Gastroesophageal sphincter (tissue), 4 donors: ENCODE measurements around the gene ACOXL. TPM values are rescaled to one million over a fixed set of nuclear protein-coding genes. Genes with fewer than 3 reads are reported as not detected.
"Not testable (repeated sequence)": the region's sequence is repeated elsewhere in the genome, so short reads cannot be mapped to it uniquely, and the experiment has no call there.

Experiments
- ATAC-seq: fragments of 150-250 bp; one replicate; pipeline ENCODE4 v1.9.1; 2016; ENCODE audit warnings: mild to moderate bottlenecking, moderate library complexity
- H3K27ac ChIP-seq, 4 donors: fragments of 200-600 bp; sonication (generic) in 3 of 4; 1 replicate in 3 of 4; 2 replicates in 1 of 4; pipeline ENCODE4 v1.5.1; 2016 to 2019
- H3K27me3 ChIP-seq: fragments of 200-600 bp; sonication (generic); one replicate; pipeline ENCODE4 v1.5.1; 2019
- H3K36me3 ChIP-seq, 2 donors: fragments of 200-600 bp; sonication (generic); one replicate each; pipeline ENCODE4 v1.5.1; 2019; ENCODE audit warnings: control low read depth in 1 of 2
- H3K4me1 ChIP-seq, 3 donors: fragments of 200-600 bp; sonication (generic); 1 replicate in 2 of 3; 2 replicates in 1 of 3; pipeline ENCODE4 v1.5.1; 2016 to 2019; ENCODE audit warnings: control low read depth in 2 of 3
- H3K4me3 ChIP-seq, 2 donors: fragments of 200-600 bp; sonication (generic); one replicate each; pipeline ENCODE4 v1.5.1; 2019; ENCODE audit warnings: mild to moderate bottlenecking in 1 of 2, moderate library complexity in 1 of 2
- H3K9me3 ChIP-seq, 3 donors: fragments of 200-600 bp; sonication (generic); one replicate each; pipeline ENCODE4 v1.5.1; 2017 to 2019; ENCODE audit warnings: control low read depth in 2 of 3
- CTCF ChIP-seq, 4 experiments: fragments of 200-600 bp in 2 of 4; fragments of 450-650 bp in 2 of 4; sonication (generic) in 1 of 4; IDR thresholded peaks; one replicate each; pipeline ENCODE4 v1.5.1; 2017 to 2019; ENCODE audit warnings: antibody characterized with exemption in 4 of 4, mild to moderate bottlenecking in 2 of 4, moderate library complexity in 2 of 4
- EP300 ChIP-seq: sonication (generic); formaldehyde crosslinking; IDR thresholded peaks from one replicate; pipeline ENCODE4 v1.6.1; 2017; ENCODE audit warnings: antibody characterized with exemption, mild to moderate bottlenecking
- POLR2A ChIP-seq, 2 donors: fragments of 450-650 bp; IDR thresholded peaks; one replicate each; pipeline ENCODE4 v1.6.1; 2017; ENCODE audit warnings: antibody characterized with exemption in 2 of 2, mild to moderate bottlenecking in 2 of 2, moderate library complexity in 1 of 2
- POLR2AphosphoS5 ChIP-seq: sonication (generic); formaldehyde crosslinking; IDR thresholded peaks from one replicate; pipeline ENCODE4 v1.6.1; 2017; ENCODE audit warnings: antibody characterized with exemption
- WGBS, 2 donors: methylation state at CpG; one replicate each; pipeline ENCODE4 v1.1.5; 2018; ENCODE audit warnings: low coverage in 1 of 2; 5-methylcytosine and 5-hydroxymethylcytosine counted together
- total RNA-seq, 4 donors: library from RNA; depleted of rRNA; stranded (reverse); fragments of >200 nt; gene quantifications; one replicate each; pipeline ENCODE4 v1.1.0, GENCODE V29; 2016

ACOXL gene
- total RNA-seq, 4 donors from 2014 or later = not detected

- TF ChIP-seq CTCF (IDR thresholded peaks at IDR 0.05) = no peak
- TF ChIP-seq POLR2AphosphoS5 = no peak
- no peak for TF ChIP-seq POLR2A (IDR thresholded peaks at IDR 0.05)
- TF ChIP-seq EP300 = no peak
- ATAC-seq = no peak
- Histone ChIP-seq H3K4me3 (no peak overlapping the region), H3K9me3 (no peaks in the 10 kb centered on the region), H3K27ac (no peak overlapping the region), H3K36me3 (no peaks in the 10 kb centered on the region), H3K27me3 (peaks cover 16% of the 10 kb centered on the region), H3K4me1 (no peaks in the 10 kb centered on the region)
Measured at GRCh38 chr2:110854355-110855081, 122.1 kb downstream of the ACOXL start.

- not testable (repeated sequence) for H3K27ac ChIP-seq, H3K4me3 ChIP-seq, H3K9me3 ChIP-seq, H3K4me1 ChIP-seq, ATAC-seq, H3K36me3 ChIP-seq
- H3K27me3 ChIP-seq = peaks cover 29% of the 10 kb centered on the region
- 89 to 93% methylated on average over 6 to 7 of the region's 7 CpGs for WGBS, 2 donors
Measured at GRCh38 chr2:110855841-110856240, 123.5 kb downstream of the ACOXL start.

GRCh38 chr2:110858135-110858725, 125.9 kb downstream of the ACOXL start:
- Histone ChIP-seq H3K27me3 (peaks cover 37% of the 10 kb centered on the region), H3K4me3 (no peak overlapping the region), H3K36me3 (no peaks in the 10 kb centered on the region), H3K9me3 (no peaks in the 10 kb centered on the region), H3K27ac (no peak overlapping the region), H3K4me1 (no peaks in the 10 kb centered on the region)
- no peak for TF ChIP-seq POLR2A (IDR thresholded peaks at IDR 0.05)
- TF ChIP-seq EP300 = no peak
- no peak for TF ChIP-seq CTCF (IDR thresholded peaks at IDR 0.05)
- TF ChIP-seq POLR2AphosphoS5 = no peak
- no peak for ATAC-seq
- 57 to 58% methylated on average over 9 to 11 of the region's 12 CpGs for WGBS, 2 donors

- Histone ChIP-seq H3K4me1 (no peaks in the 10 kb centered on the region), H3K9me3 (no peaks in the 10 kb centered on the region), H3K36me3 (no peaks in the 10 kb centered on the region), H3K27ac (no peak overlapping the region), H3K27me3 (peaks cover 41% of the 10 kb centered on the region), H3K4me3 (no peak overlapping the region)
- TF ChIP-seq EP300 (no peak), CTCF (IDR thresholded peaks at IDR 0.05) (no peak), POLR2AphosphoS5 (no peak), POLR2A (IDR thresholded peaks at IDR 0.05) (no peak)
- WGBS, 2 donors = 38 to 63% methylated on average over 8 to 13 of the region's 13 CpGs
- ATAC-seq = no peak
Measured at GRCh38 chr2:110858993-110859701, 126.8 kb downstream of the ACOXL start.

GRCh38 chr2:110860630-110861029, 128.3 kb downstream of the ACOXL start:
- H3K9me3 ChIP-seq = no peaks in the 10 kb centered on the region
- ATAC-seq = no peak
- no peak for TF ChIP-seq POLR2AphosphoS5
- TF ChIP-seq EP300 = no peak
- no peak for TF ChIP-seq POLR2A (IDR thresholded peaks at IDR 0.05)
- no peak for TF ChIP-seq CTCF (IDR thresholded peaks at IDR 0.05)
- no peak overlapping the region for H3K27ac ChIP-seq
- H3K36me3 ChIP-seq = no peaks in the 10 kb centered on the region
- H3K4me1 ChIP-seq = no peaks in the 10 kb centered on the region
- WGBS, 2 donors = 60 to 100% methylated on average over 1 to 3 of the region's 8 CpGs
- peaks cover 49% of the 10 kb centered on the region for H3K27me3 ChIP-seq
- H3K4me3 ChIP-seq = no peak overlapping the region
